Naive thymus-derived CD4-positive, alpha-beta T cell (primary cell): ENCODE data around the gene COL5A3. TPM values are rescaled to one million over a fixed set of nuclear protein-coding genes. Genes with fewer than 3 reads are reported as not detected.
A peak's percentile ranks its signal among the peaks of the same experiment; 100 is the strongest.

ENCODE experiments used
- ATAC-seq: fragments of 150-1000 bp; cut with Tn5 transposase; 2 replicates; pipeline ENCODE4 v1.10.0; 2021; ENCODE audit warnings: mild to moderate bottlenecking, moderate library complexity
- CTCF ChIA-PET: fragments of 350-600 bp; sonication (Branson Sonifier 250); formaldehyde crosslinking; loops from one replicate; lab custom pipeline; 2021; ENCODE audit warnings: antibody characterized with exemption; lab: Charles Lee
- POLR2A ChIA-PET: fragments of 350-600 bp; sonication (Branson Sonifier 250); formaldehyde crosslinking; loops from one replicate; lab custom pipeline; 2021; ENCODE audit warnings: antibody characterized with exemption, inconsistent platforms; lab: Charles Lee
- DNase-seq, 9 donors: peaks; one replicate each; pipeline versions ENCODE4 v3.0.0 to v3.0.0-alpha.2; 2020 to 2022; ENCODE audit warnings: mixed read lengths in 1 of 9
- H3K27ac ChIP-seq: one replicate; pipeline ENCODE4 v1.7.0; 2013; ENCODE audit warnings: mild to moderate bottlenecking, low read depth, low read length, moderate library complexity
- H3K27me3 ChIP-seq, 2 donors: one replicate each; pipeline ENCODE4 v1.7.0; 2013; ENCODE audit warnings: low read length in 2 of 2, mild to moderate bottlenecking in 2 of 2, moderate library complexity in 2 of 2; ENCODE audit not compliant: control insufficient read depth in 2 of 2, insufficient read depth in 2 of 2
- H3K36me3 ChIP-seq, 3 experiments: 1 replicate in 2 of 3; 2 replicates in 1 of 3; pipeline ENCODE4 v1.7.0; 2013; ENCODE audit warnings: low read length in 3 of 3, mild to moderate bottlenecking in 3 of 3, moderate library complexity in 1 of 3; ENCODE audit not compliant: insufficient read depth in 3 of 3, control insufficient read depth in 2 of 3
- H3K4me1 ChIP-seq, 2 donors: one replicate each; pipeline ENCODE4 v1.7.0; 2013; ENCODE audit warnings: low read length in 2 of 2, mild to moderate bottlenecking in 2 of 2, moderate library complexity in 1 of 2; ENCODE audit not compliant: control insufficient read depth in 2 of 2, insufficient read depth in 2 of 2
- H3K4me3 ChIP-seq: 2 replicates; pipeline ENCODE4 v1.7.0; 2013; ENCODE audit warnings: mild to moderate bottlenecking, low read length
- H3K9me3 ChIP-seq, 3 experiments: 1 replicate in 2 of 3; 2 replicates in 1 of 3; pipeline ENCODE4 v1.7.0; 2013; ENCODE audit warnings: low read length in 3 of 3; ENCODE audit not compliant: control insufficient read depth in 2 of 3
- H3K27ac Mint-ChIP-seq, 9 donors: one replicate each; pipeline ENCODE4 v1.8.0; 2020 to 2022; ENCODE audit warnings: mixed read lengths in 9 of 9, mild to moderate bottlenecking in 8 of 9, moderate library complexity in 5 of 9, inconsistent platforms in 2 of 9
- H3K27me3 Mint-ChIP-seq, 5 donors: one replicate each; pipeline ENCODE4 v1.8.0; 2021 to 2022; ENCODE audit warnings: mixed read lengths in 5 of 5, mild to moderate bottlenecking in 1 of 5
- H3K36me3 Mint-ChIP-seq, 5 donors: one replicate each; pipeline ENCODE4 v1.8.0; 2020 to 2022; ENCODE audit warnings: mixed read lengths in 5 of 5, mild to moderate bottlenecking in 3 of 5, inconsistent platforms in 1 of 5
- H3K4me1 Mint-ChIP-seq, 7 donors: one replicate each; pipeline ENCODE4 v1.8.0; 2020 to 2022; ENCODE audit warnings: mixed read lengths in 7 of 7, mild to moderate bottlenecking in 3 of 7, inconsistent platforms in 1 of 7
- H3K4me3 Mint-ChIP-seq, 10 donors: one replicate each; pipeline ENCODE4 v1.8.0; 2020 to 2022; ENCODE audit warnings: mild to moderate bottlenecking in 10 of 10, mixed read lengths in 10 of 10, moderate library complexity in 6 of 10, inconsistent platforms in 2 of 10
- H3K9me3 Mint-ChIP-seq, 11 donors: one replicate each; pipeline ENCODE4 v1.8.0; 2020 to 2022; ENCODE audit warnings: mixed read lengths in 11 of 11, mild to moderate bottlenecking in 4 of 11, inconsistent platforms in 1 of 11, moderate library complexity in 1 of 11
- intact Hi-C, 2 donors: fragments of 100-400 bp; cut with micrococcal nuclease; formaldehyde crosslinking; loops; one replicate each; pipeline ENCODE4 v1.15.1; 2023
- polyA plus RNA-seq, 2 donors: library from polyadenylated mRNA; unstranded; fragments of 300-500 nt; fragmentation: Illumina TruSeq; gene quantifications; one replicate each; pipeline ENCODE4 v1.2.3, GENCODE V29; 2021
- total RNA-seq, 6 experiments: library from RNA in 5 of 6; stranded (reverse) in 5 of 6; gene quantifications; 1 replicate in 5 of 6; 2 replicates in 1 of 6; pipeline ENCODE4 v1.2.3 and lab custom pipeline; 2021 to 2026

The COL5A3 gene
- total and polyA plus RNA-seq, 7 experiments from 2014 or later = 0.05 to 1.9 (median 0.09) TPM; not detected in 3

- Histone ChIP-seq H3K4me1 (peaks cover 0 to 3% of the 10 kb centered on the region in 2 donors), H3K9me3 (no peaks in the 10 kb centered on the region), H3K36me3 (no peaks in the 10 kb centered on the region), H3K4me3 (no peak overlapping the region), H3K27me3 (peaks cover 0 to 9% of the 10 kb centered on the region in 2 donors), H3K27ac (no peak overlapping the region)
- POLR2A ChIA-PET = no interaction called here
- Mint-ChIP-seq H3K36me3 (peaks cover 0 to 8% (median 3%) of the 10 kb centered on the region in 5 donors), H3K4me1 (peaks cover 4 to 12% (median 6%) of the 10 kb centered on the region in 7 donors), H3K4me3 (no peak overlapping the region), H3K9me3 (peaks cover 0 to 5% (median 4%) of the 10 kb centered on the region in 11 donors), H3K27ac (no peak overlapping the region), H3K27me3 (peaks cover 24 to 47% (median 40%) of the 10 kb centered on the region in 5 donors)
- DNase-seq (no peak), ATAC-seq (no peak)
- intact Hi-C loops = no loop called here
- CTCF ChIA-PET = no interaction called here
Measured at GRCh38 chr19:10013834-10014618, 3.7 kb upstream of the COL5A3 start.

GRCh38 chr19:10013316-10013715, 3.0 kb upstream of the COL5A3 start, which contains the start of gene RDH8:
RDH8 (plus strand) TSS chr19:10013483; CDS start chr19:10013498, 15 bp downstream.
- H3K27me3 ChIP-seq = peaks cover 0 to 15% of the 10 kb centered on the region in 2 donors
- Mint-ChIP-seq H3K4me1 (peaks cover 6 to 19% (median 12%) of the 10 kb centered on the region in 7 donors), H3K27ac (no peak within 1 kb of the TSS), H3K4me3 (peak within 1 kb of the TSS in 1 of 10 donors; percentile 3), H3K9me3 (peaks cover 0 to 8% (median 4%) of the 10 kb centered on the region in 11 donors), H3K27me3 (peaks cover 31 to 53% (median 47%) of the 10 kb centered on the region in 5 donors), H3K36me3 (peaks cover 0 to 8% (median 3%) of the 10 kb centered on the region in 5 donors)
- ChIA-PET POLR2A (no interaction called here), CTCF (no interaction called here)
- no peaks in the 10 kb centered on the region for H3K36me3 ChIP-seq
- H3K9me3 ChIP-seq = no peaks in the 10 kb centered on the region
- H3K4me1 ChIP-seq = peaks cover 0 to 3% of the 10 kb centered on the region in 2 donors
- H3K4me3 ChIP-seq = no peak within 1 kb of the TSS
- no peak for DNase-seq
- intact Hi-C loops = no loop called here
- ATAC-seq = no peak
- H3K27ac ChIP-seq = no peak within 1 kb of the TSS

GRCh38 chr19:10011974-10012373, 1.7 kb upstream of the COL5A3 start:
- Histone ChIP-seq H3K4me1 (peaks cover 0 to 3% of the 10 kb centered on the region in 2 donors), H3K27me3 (peaks cover 0 to 19% of the 10 kb centered on the region in 2 donors), H3K9me3 (no peaks in the 10 kb centered on the region), H3K4me3 (no peak overlapping the region), H3K27ac (no peak overlapping the region), H3K36me3 (no peaks in the 10 kb centered on the region)
- Mint-ChIP-seq H3K27ac (no peak overlapping the region), H3K4me1 (peaks cover 6 to 23% (median 12%) of the 10 kb centered on the region in 7 donors), H3K36me3 (peaks cover 0 to 8% (median 3%) of the 10 kb centered on the region in 5 donors), H3K9me3 (peaks cover 0 to 8% (median 4%) of the 10 kb centered on the region in 11 donors), H3K27me3 (peaks cover 42 to 65% (median 59%) of the 10 kb centered on the region in 5 donors), H3K4me3 (no peak overlapping the region)
- POLR2A ChIA-PET = no interaction called here
- intact Hi-C loops = no loop called here
- ATAC-seq (no peak), DNase-seq (no peak)
- CTCF ChIA-PET = no interaction called here

GRCh38 chr19:10010939-10011338, 635 bp upstream of the COL5A3 start:
- Histone ChIP-seq H3K36me3 (no peaks in the 10 kb centered on the region), H3K9me3 (no peaks in the 10 kb centered on the region), H3K4me3 (no peak overlapping the region), H3K4me1 (peaks cover 0 to 3% of the 10 kb centered on the region in 2 donors), H3K27ac (no peak overlapping the region), H3K27me3 (peaks cover 0 to 19% of the 10 kb centered on the region in 2 donors)
- ATAC-seq (no peak), DNase-seq (no peak)
- ChIA-PET POLR2A (no interaction called here), CTCF (no interaction called here)
- peaks cover 46 to 67% (median 64%) of the 10 kb centered on the region in 5 donors for H3K27me3 Mint-ChIP-seq
- peaks cover 0 to 10% (median 4%) of the 10 kb centered on the region in 11 donors for H3K9me3 Mint-ChIP-seq
- intact Hi-C loops = no loop called here
- H3K27ac Mint-ChIP-seq = peak overlapping the region in 1 of 9 donors; percentile 9
- peaks cover 0 to 8% (median 3%) of the 10 kb centered on the region in 5 donors for H3K36me3 Mint-ChIP-seq
- H3K4me3 Mint-ChIP-seq = peak overlapping the region in 3 of 10 donors; percentile 10 to 60 (median 33)
- H3K4me1 Mint-ChIP-seq = peaks cover 6 to 30% (median 19%) of the 10 kb centered on the region in 7 donors

- H3K27me3 Mint-ChIP-seq = peaks cover 46 to 69% (median 65%) of the 10 kb centered on the region in 5 donors
Measured at GRCh38 chr19:10009714-10010224, 535 bp downstream of the COL5A3 start.

GRCh38 chr19:10008184-10008765, 2.0 kb downstream of the COL5A3 start:
- H3K4me3 ChIP-seq = no peak overlapping the region
- POLR2A ChIA-PET = no interaction called here

More at GRCh38 chr19:10009714-10010224, 535 bp downstream of the COL5A3 start:
- Histone ChIP-seq H3K27ac (no peak overlapping the region), H3K36me3 (no peaks in the 10 kb centered on the region), H3K9me3 (no peaks in the 10 kb centered on the region), H3K4me3 (no peak overlapping the region), H3K4me1 (peaks cover 0 to 3% of the 10 kb centered on the region in 2 donors), H3K27me3 (peaks cover 0 to 19% of the 10 kb centered on the region in 2 donors)
- H3K27ac Mint-ChIP-seq = peak overlapping the region in 2 of 9 donors; percentile 8 to 30
- CTCF ChIA-PET = interaction anchor here (0.6 kb wide), 1 partner anchor 205 kb away, joined by 3 read pairs; no protein-coding TSS in a partner anchor
- POLR2A ChIA-PET = no interaction called here
- ATAC-seq (no peak), DNase-seq (no peak)
- H3K9me3 Mint-ChIP-seq = peaks cover 0 to 10% (median 4%) of the 10 kb centered on the region in 11 donors
- H3K4me3 Mint-ChIP-seq = peak overlapping the region in 8 of 10 donors; percentile 10 to 68 (median 46)
- intact Hi-C loops = no loop called here
- peaks cover 6 to 30% (median 19%) of the 10 kb centered on the region in 7 donors for H3K4me1 Mint-ChIP-seq
- H3K36me3 Mint-ChIP-seq = peaks cover 0 to 8% (median 3%) of the 10 kb centered on the region in 5 donors

More at GRCh38 chr19:10008184-10008765, 2.0 kb downstream of the COL5A3 start:
- Histone ChIP-seq H3K4me1 (peaks cover 0 to 3% of the 10 kb centered on the region in 2 donors), H3K27me3 (peaks cover 0 to 19% of the 10 kb centered on the region in 2 donors), H3K9me3 (no peaks in the 10 kb centered on the region), H3K27ac (no peak overlapping the region), H3K36me3 (no peaks in the 10 kb centered on the region)
- DNase-seq = no peak
- Mint-ChIP-seq H3K36me3 (peaks cover 0 to 8% (median 3%) of the 10 kb centered on the region in 5 donors), H3K9me3 (peaks cover 0 to 10% (median 4%) of the 10 kb centered on the region in 11 donors), H3K27ac (peak overlapping the region in 2 of 9 donors; percentile 19 to 41), H3K4me1 (peaks cover 6 to 30% (median 19%) of the 10 kb centered on the region in 7 donors), H3K4me3 (peak overlapping the region in 4 of 10 donors; percentile 7 to 36 (median 26)), H3K27me3 (peaks cover 46 to 72% (median 59%) of the 10 kb centered on the region in 5 donors)
- ATAC-seq = no peak
- CTCF ChIA-PET = interaction anchor here (0.6 kb wide), 1 partner anchor 8 kb away, joined by 4 read pairs; no protein-coding TSS in a partner anchor
- intact Hi-C loops = no loop called here
